LNCAP (cell line): ENCODE results near the gene NUP58.

Experiments
- CTCF ChIP-seq: fragments of 450-650 bp; IDR thresholded peaks from 2 replicates; pipeline ENCODE4 v1.5.1; 2017; ENCODE audit warnings: mild to moderate bottlenecking

NUP58 gene

DNA sequence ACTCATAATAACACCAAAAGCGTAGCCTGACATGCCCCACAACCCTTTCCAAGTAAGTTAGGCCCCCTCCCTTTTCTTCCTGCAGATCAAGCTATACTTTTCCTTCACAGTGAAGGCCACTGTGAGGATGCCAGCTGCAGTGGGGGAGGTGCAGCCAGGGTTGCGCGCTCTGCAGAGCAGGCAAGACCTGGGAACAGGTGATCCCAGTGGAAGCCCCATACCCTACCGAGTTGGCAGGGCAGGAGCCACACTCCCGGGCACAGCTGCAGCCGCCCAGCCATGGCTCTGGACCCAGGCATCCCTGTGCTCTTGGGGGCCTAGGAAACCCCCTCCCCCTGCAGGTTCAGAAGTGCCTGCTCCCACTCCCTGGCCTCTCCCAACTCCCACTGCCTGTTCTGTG is 32.9 kb upstream of the NUP58 start:
- no peak for TF ChIP-seq CTCF

DNA sequence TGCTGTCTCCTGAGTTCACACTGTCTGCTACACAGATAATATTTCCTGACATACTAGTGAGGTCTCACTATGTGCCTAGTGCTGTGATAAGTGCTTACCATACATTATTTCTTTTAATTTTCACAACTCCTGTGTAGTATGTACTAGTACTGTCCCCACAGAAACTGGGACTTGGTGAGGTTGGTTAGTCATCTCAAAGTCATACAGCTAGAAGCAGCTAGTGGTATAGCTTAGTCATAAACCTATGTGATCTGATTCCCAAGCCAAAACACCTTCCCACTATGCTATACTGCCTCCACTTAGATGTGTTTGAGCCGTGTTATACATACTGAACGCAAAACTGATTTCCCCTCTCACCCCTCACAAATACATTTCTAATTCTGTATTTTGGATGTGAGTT is 24.7 kb upstream of the NUP58 start:
- no peak for TF ChIP-seq CTCF

DNA sequence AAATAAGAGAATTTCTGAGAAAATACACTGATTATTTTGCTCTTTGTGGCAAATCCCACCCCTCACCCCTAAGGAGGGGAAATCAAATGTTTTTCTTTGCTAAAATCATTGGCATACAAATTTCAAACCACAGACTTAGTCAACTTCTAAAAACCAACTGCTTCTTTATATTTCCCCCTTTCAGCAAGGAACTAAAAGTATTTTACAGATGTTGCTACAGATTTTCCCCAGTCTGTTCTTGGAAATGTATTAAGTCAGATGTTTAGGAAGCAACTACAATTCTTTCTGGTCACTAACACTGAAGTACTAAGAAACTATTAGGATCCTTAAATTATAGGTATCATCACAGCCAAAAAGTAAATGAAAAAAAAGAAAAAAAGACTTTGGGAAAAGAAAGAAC is 21.0 kb upstream of the NUP58 start:
- TF ChIP-seq CTCF: no peak

DNA sequence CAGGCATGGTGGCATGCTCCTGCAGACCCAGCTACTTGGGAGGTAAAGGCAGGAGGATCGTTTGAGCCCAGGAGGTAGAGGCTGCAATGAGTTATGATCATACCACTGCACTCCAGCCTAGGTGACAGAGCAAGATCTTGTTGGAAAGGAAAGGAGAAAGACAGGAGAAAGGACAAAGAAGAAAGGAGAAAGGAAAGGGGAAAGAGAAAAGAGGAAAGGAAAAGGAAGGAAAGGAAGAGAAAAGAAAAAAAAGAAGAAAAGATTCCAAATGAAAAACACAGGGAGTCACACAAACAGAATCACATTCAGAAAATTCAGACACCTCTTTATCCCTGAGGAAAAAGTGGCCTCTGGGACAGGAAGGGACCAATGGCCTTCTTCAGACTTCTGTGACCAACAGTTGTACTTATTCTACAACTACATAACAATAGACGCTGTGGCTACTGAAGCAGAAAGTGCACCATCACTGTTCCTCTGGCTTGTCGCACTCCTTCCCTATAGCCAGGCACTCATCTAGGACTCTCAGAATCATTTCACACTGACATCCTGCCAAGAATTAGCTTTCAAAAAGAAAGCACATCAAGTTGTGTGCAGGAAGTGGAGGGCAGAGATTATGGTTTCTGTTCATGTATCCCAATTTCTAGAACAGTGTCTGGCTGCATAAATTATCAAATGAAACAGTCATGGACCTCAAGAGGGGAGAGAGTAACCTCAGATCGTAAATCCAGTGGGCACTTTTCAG is 20.1 kb upstream of the NUP58 start:
- no peak for TF ChIP-seq CTCF

GRCh38 chr13:25281935-25282332 is 19.5 kb upstream of the NUP58 start:
- no peak for TF ChIP-seq CTCF

- TF ChIP-seq CTCF: no peak
Measured at GRCh38 chr13:25286308-25286968, 15.0 kb upstream of the NUP58 start.

DNA sequence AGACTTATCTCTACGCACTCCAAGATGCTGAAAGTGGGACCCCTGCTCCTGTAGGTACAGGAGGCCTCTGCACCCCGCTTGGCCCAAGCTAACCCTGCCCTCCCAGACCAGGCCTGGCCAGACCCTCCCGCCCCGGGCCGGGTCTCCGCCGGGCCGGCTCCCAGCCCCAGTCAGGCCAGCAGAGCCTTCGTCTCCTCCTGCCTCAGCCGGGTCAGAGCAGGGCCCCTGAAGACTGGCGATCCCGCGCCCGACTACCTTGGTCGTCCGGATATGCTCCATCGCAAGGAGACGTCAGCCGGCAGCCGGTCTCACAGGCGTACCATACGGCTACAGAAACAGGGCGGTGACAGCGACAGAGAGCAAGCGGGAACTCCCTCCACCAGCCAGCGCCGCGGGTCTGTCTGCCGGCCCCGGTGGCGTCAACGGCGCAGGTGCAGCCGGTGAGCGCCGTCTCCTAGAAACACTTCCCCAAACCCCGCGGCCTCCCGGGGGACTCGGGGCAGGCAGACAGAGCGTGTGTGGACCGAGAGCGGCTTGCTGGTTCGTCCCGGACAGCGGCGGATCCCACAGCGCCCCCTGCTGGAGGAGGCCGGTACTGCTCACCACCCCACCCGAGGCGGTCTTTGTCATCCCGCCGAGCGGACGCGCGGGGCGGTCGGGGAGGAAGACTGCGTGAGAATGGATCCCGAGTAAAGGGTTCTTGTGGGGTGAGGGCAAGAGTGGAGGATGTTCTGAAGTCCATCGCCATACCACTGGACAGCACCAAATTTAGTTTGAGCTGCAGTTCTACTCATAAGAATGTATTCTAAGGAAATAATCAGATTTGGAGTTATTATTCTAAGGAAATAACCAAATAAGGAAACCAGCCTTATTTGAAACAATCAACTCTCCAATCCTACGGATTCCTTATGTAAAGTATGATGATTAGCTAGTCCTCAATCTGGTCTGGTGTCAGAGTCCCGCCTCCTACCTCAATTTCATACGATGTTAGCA is 14.2 kb upstream of the NUP58 start, which contains the start of gene MTMR6:
Gene MTMR6, minus strand, starts transcription at position 520 of the 993 bp plus-strand sequence. Its CDS starts 241 bp downstream, at position 279.
- peak; percentile 95 for TF ChIP-seq CTCF
